ACC112 (cell line): ENCODE data around the gene GRIP1.

Source experiments
- H2AFZ ChIP-seq: fragments of 200-600 bp; sonication (generic); one replicate; pipeline ENCODE4 v1.6.0; 2017; ENCODE audit warnings: antibody characterized with exemption, low read length; ENCODE audit not compliant: unreplicated experiment
- H3K27ac ChIP-seq: fragments of 200-600 bp; sonication (generic); 2 replicates; pipeline ENCODE4 v1.5.1; 2014; ENCODE audit warnings: low read depth, mild to moderate bottlenecking, antibody characterized with exemption, low read length, moderate library complexity
- H3K27me3 ChIP-seq: fragments of 200-600 bp; sonication (generic); 2 replicates; pipeline ENCODE4 v1.6.1; 2014; ENCODE audit warnings: mild to moderate bottlenecking, antibody characterized with exemption, low read length, moderate library complexity, mixed read lengths; ENCODE audit not compliant: insufficient read depth
- H3K36me3 ChIP-seq: fragments of 200-600 bp; sonication (generic); 2 replicates; pipeline ENCODE4 v1.6.1; 2016; ENCODE audit warnings: mild to moderate bottlenecking, antibody characterized with exemption, low read length, moderate library complexity, mixed read lengths; ENCODE audit not compliant: insufficient read depth
- H3K4me1 ChIP-seq: fragments of 200-600 bp; sonication (generic); one replicate; pipeline ENCODE4 v1.6.1; 2016; ENCODE audit warnings: low read length, mixed read lengths; ENCODE audit not compliant: insufficient read depth, unreplicated experiment, control insufficient read depth
- H3K4me3 ChIP-seq: fragments of 200-600 bp; sonication (generic); 2 replicates; pipeline ENCODE4 v1.5.1; 2014; ENCODE audit warnings: mild to moderate bottlenecking, low read depth, low read length
- H3K79me2 ChIP-seq: fragments of 200-600 bp; sonication (generic); one replicate; pipeline ENCODE4 v1.6.0; 2016; ENCODE audit warnings: low read length; ENCODE audit not compliant: control insufficient read depth, unreplicated experiment, insufficient read depth

The GRIP1 gene

DNA sequence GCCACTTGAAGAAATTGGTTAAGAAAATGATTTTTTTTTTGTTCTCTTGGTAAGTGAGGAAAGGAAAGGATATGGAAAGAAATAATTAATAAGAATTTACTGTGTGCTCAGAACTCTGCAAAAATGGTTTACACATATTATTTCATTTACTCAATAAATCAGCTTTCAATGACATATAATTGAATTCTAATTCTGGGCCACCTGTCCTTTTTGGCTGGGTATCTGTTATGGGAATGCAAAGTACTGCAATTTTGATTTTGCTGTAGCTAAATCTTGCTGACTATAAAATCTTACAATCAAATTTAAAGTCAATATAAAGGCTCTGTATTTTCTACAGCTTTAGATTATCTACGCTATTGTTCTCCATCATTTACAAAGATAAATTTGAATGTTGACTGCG lies 147.1 kb downstream of the GRIP1 start:
- Histone ChIP-seq H3K4me1 (no peaks in the 10 kb centered on the region), H3K79me2 (no peaks in the 10 kb centered on the region), H2AFZ (no peak overlapping the region), H3K27me3 (no peaks in the 10 kb centered on the region; the same call in 1 of the 2 replicates), H3K36me3 (no peaks in the 10 kb centered on the region), H3K27ac (no peak overlapping the region), H3K4me3 (no peak overlapping the region)

DNA sequence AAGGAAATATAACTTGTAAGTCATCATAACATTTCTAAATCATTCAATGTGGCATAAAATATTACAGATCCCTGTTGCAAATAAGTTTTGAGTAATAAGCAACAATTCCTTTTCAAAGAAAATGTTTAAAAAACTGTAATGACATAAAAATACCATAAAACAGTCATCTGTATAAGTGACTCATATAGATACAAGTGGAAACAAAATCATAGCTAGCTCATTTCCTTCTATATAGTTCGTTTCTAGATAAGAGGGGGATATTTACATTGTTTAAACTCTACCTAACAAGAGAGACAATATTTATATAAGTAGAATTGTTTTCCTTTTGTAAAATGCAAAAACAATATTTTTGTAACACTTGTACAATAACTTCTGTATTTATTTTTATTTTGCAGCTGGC lies 148.9 kb downstream of the GRIP1 start:
- H3K4me1 ChIP-seq = no peaks in the 10 kb centered on the region
- H3K27me3 ChIP-seq = no peaks in the 10 kb centered on the region
- H3K36me3 ChIP-seq = no peaks in the 10 kb centered on the region
- no peaks in the 10 kb centered on the region for H3K79me2 ChIP-seq
- no peak overlapping the region for H3K27ac ChIP-seq
- no peak overlapping the region for H3K4me3 ChIP-seq
- no peak overlapping the region for H2AFZ ChIP-seq

DNA sequence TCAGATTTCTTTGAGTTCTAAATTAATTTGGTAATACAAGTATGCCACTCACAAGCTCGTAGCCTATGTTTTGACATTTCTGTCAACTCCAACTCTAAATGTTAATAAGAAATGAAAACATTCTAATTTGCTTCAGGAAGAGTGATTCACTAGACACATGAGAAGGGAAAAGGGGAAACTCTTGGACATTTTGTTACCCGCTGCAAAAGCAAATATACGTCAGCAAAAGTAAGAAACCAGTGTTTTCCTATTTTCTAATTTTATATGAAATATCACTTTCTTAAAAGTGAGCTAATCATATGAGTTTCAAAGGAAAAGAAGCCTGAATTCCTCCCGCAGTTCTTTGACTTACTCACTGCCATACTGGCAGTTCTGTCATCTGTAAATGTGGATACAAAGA lies 162.3 kb downstream of the GRIP1 start:
- Histone ChIP-seq H3K79me2 (no peaks in the 10 kb centered on the region), H3K4me1 (no peaks in the 10 kb centered on the region), H3K4me3 (no peak overlapping the region), H3K27ac (no peak overlapping the region), H3K27me3 (0 out of 2 replicates have a peak, but pooled peaks cover 3% of the 10 kb centered on the region), H3K36me3 (no peaks in the 10 kb centered on the region), H2AFZ (no peak overlapping the region)

DNA sequence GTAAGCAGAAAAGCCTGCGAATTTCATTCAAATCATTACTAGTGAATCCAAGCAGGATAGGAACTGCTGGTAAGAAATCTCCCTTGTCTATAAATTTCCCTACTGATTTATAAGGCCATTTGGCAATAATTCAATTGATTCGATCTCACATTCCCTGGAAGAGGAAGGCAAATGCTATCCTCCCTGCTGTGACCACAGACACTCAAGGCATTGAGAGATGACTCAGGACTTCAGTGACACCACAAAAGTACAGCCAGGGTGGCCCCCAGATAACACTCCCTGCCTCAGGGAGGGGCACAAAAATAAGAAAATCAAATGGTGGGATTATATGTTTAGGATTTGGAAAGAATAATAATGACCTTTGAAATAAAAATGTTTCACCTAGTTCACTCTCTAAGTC lies 162.7 kb downstream of the GRIP1 start:
- Histone ChIP-seq H3K4me3 (no peak overlapping the region), H3K4me1 (no peaks in the 10 kb centered on the region), H2AFZ (no peak overlapping the region), H3K79me2 (no peaks in the 10 kb centered on the region), H3K27me3 (0 out of 2 replicates have a peak, but pooled peaks cover 3% of the 10 kb centered on the region), H3K27ac (no peak overlapping the region), H3K36me3 (no peaks in the 10 kb centered on the region)

DNA sequence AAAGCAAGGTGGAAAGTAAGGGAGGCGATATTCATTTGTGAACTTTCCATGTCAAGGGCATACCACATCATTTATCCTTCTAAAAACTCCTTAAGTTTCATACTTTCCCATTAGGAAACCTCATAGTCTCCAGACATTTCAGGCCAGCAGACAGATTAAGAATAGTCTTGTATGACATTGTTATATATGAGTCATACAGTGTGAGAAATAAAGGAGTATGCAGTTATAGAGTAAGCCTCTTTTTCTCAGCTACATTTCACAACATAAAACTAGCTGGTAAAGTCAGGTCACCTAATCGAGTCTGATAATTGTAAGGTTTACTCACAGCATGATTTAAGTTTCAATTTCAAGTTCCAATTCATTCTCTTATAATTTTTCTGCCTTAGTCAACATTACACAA lies 164.3 kb downstream of the GRIP1 start:
- Histone ChIP-seq H3K27me3 (0 out of 2 replicates have a peak, but pooled peaks cover 3% of the 10 kb centered on the region), H3K79me2 (no peaks in the 10 kb centered on the region), H3K36me3 (no peaks in the 10 kb centered on the region), H3K4me3 (no peak overlapping the region), H2AFZ (no peak overlapping the region), H3K4me1 (no peaks in the 10 kb centered on the region), H3K27ac (no peak overlapping the region)

DNA sequence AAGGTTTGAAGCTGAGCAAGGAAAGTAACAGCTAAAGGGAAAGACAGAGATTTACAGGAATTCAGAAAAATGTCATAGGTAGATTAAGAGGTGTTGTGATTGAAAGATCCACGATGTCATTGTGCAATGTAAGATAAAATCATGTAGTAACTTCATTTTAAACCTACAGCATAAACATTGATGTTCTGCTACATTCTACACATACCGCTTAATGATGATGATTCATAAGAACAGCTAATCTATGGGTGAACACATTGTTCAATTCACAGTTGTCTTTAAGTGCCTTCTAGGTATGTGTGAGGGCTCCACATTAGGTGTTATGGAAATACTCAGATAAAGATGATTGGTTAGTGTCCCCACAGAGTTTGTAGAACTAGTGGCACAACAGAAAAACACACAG lies 170.9 kb downstream of the GRIP1 start:
- no peaks in the 10 kb centered on the region for H3K4me1 ChIP-seq

DNA sequence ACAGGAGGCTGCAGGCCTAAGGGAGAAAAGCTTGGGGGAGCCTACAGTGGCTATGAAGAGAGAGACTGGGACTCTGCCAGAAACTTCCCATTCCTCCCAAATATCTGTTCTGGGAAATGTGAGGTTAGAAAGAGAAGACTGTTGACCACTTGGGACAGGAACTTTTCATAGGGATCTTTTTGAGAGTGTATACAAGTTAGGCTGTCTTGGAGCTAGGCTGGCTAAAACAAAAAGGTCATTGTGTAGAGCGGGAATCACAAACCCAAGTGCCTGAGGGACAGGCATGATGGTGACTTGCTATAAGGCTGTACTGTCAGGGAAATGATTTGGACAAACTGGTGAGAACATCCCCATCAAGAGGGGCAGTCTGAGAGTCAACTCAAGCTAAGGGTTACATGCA lies 175.1 kb downstream of the GRIP1 start:
- H3K4me1 ChIP-seq = no peaks in the 10 kb centered on the region
- H3K4me3 ChIP-seq = no peak overlapping the region
- no peaks in the 10 kb centered on the region for H3K79me2 ChIP-seq
- no peak overlapping the region for H2AFZ ChIP-seq
- H3K27ac ChIP-seq = no peak overlapping the region
- no peaks in the 10 kb centered on the region; the same call in 1 of the 2 replicates for H3K27me3 ChIP-seq
- H3K36me3 ChIP-seq = no peaks in the 10 kb centered on the region

More for the DNA sequence above, 170.9 kb downstream of the GRIP1 start:
- no peak overlapping the region for H3K27ac ChIP-seq
- no peaks in the 10 kb centered on the region for H3K36me3 ChIP-seq
- H3K27me3 ChIP-seq = no peaks in the 10 kb centered on the region; the same call in 1 of the 2 replicates
- no peak overlapping the region for H3K4me3 ChIP-seq
- H3K79me2 ChIP-seq = no peaks in the 10 kb centered on the region
- H2AFZ ChIP-seq = no peak overlapping the region

DNA sequence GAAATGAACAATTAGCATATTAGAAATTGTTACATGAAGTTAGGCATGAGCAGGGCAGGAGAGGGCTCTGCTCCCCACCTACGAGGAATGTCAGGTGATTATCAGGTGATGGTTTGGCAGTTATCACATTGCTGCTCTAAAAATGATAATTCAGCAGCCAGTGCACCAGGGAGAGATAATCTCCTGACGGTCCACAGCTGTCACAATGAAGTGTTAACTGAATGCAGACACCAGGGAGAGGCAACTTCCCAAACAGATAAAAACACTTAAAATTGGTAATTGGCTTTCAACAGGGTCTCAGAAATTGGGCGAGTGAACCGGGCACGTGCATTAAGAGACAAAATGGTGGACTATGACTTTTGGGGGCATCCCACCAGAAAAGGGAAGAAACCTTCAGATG lies 176.0 kb downstream of the GRIP1 start:
- no peak overlapping the region for H3K4me3 ChIP-seq
- no peaks in the 10 kb centered on the region; the same call in 1 of the 2 replicates for H3K27me3 ChIP-seq
- no peak overlapping the region for H2AFZ ChIP-seq
- no peaks in the 10 kb centered on the region for H3K36me3 ChIP-seq
- H3K4me1 ChIP-seq = no peaks in the 10 kb centered on the region
- no peaks in the 10 kb centered on the region for H3K79me2 ChIP-seq
- no peak overlapping the region for H3K27ac ChIP-seq

DNA sequence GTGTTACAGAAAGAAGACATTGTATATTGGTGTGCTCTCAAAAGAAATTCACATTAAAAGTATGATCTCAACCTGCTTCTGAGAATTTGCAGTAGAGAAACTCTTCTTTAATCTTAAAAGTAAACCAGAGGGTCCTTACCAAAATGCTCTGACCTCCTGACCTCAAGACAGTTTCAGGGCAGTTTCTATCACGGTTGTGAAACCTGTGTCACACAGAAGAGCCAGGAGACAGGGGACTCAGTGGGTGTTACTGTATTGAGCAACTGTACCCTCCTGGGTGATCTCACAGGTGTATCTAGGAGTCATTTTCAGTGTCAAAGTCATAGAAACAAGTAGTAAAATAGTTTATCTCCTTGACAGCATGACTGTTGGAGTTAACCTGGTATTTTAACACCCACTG lies 178.0 kb downstream of the GRIP1 start:
- Histone ChIP-seq H3K27ac (no peak overlapping the region), H3K4me1 (no peaks in the 10 kb centered on the region), H3K79me2 (no peaks in the 10 kb centered on the region), H3K27me3 (peaks cover 15% of the 10 kb centered on the region), H3K36me3 (no peaks in the 10 kb centered on the region), H2AFZ (no peak overlapping the region), H3K4me3 (no peak overlapping the region)

DNA sequence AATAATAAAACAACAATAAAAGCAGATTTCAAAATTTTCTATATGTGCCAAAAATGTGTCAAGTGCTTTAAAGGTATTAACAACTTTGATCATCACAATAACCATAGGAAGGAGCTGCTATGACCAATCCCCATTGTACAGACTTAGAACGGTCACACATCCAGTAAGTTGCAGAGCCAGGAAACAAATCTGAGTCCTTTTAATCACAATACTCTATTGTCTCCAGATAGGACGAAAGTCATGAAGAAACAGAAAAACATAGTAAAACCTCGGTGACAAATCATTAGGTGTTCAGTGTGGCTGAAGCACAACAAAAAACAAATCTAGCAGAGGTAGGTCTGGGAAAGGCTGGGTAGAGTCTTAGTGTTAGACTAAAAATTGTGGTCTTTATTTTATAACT lies 178.8 kb downstream of the GRIP1 start:
- Histone ChIP-seq H3K27me3 (peaks cover 21% of the 10 kb centered on the region), H3K79me2 (no peaks in the 10 kb centered on the region), H3K27ac (no peak overlapping the region), H3K36me3 (no peaks in the 10 kb centered on the region), H3K4me3 (no peak overlapping the region), H2AFZ (no peak overlapping the region), H3K4me1 (no peaks in the 10 kb centered on the region)

DNA sequence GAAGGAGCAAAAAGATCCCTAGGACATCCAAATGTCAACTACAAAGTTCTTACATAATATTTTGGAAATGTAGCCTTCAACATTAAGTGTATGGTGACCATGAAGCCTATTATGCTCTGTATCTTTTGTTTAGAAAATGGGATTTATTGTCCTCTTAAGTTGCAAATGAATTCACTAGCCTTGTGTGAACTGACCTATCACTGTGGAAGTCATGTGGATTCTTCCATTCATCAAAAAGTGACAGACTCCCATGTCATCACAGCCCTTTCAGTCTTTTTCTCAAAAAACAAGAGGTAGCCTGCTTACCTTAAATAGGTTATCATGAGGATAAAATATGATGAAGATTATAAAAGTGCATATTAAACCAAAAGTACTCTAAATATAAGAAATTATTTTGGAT lies 179.9 kb downstream of the GRIP1 start:
- Histone ChIP-seq H2AFZ (no peak overlapping the region), H3K27me3 (peaks cover 26% of the 10 kb centered on the region), H3K79me2 (no peaks in the 10 kb centered on the region), H3K4me3 (no peak overlapping the region), H3K36me3 (no peaks in the 10 kb centered on the region), H3K27ac (no peak overlapping the region), H3K4me1 (no peaks in the 10 kb centered on the region)
